Neural progenitor cell (in vitro differentiated cells): ENCODE measurements around the gene ZNF587.

ENCODE experiments used
- EZH2phosphoT487 ChIP-seq: fragments of 200-600 bp; sonication (generic); IDR thresholded peaks from 2 replicates; pipeline ENCODE4 v1.6.1; 2017; ENCODE audit warnings: antibody characterized with exemption
- TF ChIP-seq, protein P1 (sequence below): fragments of 200-600 bp; sonication (generic); IDR thresholded peaks from 2 replicates; pipeline ENCODE4 v1.5.1; 2017; ENCODE audit warnings: antibody characterized with exemption, mild to moderate bottlenecking

GRCh38 chr19:57820599-57820998 is 29.1 kb upstream of the ZNF587 start:
- no peak for TF ChIP-seq EZH2phosphoT487
- TF ChIP-seq, protein P1, sequence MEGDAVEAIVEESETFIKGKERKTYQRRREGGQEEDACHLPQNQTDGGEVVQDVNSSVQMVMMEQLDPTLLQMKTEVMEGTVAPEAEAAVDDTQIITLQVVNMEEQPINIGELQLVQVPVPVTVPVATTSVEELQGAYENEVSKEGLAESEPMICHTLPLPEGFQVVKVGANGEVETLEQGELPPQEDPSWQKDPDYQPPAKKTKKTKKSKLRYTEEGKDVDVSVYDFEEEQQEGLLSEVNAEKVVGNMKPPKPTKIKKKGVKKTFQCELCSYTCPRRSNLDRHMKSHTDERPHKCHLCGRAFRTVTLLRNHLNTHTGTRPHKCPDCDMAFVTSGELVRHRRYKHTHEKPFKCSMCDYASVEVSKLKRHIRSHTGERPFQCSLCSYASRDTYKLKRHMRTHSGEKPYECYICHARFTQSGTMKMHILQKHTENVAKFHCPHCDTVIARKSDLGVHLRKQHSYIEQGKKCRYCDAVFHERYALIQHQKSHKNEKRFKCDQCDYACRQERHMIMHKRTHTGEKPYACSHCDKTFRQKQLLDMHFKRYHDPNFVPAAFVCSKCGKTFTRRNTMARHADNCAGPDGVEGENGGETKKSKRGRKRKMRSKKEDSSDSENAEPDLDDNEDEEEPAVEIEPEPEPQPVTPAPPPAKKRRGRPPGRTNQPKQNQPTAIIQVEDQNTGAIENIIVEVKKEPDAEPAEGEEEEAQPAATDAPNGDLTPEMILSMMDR: no peak
